NOMO-1 treated with dmso at 0.1 percent for 144 hours (cell line): ENCODE data around the gene MGAT5B.

Experiments used
- DNase-seq: peaks from one replicate; lab custom pipeline; 2025; ENCODE audit not compliant: unreplicated experiment; lab: John Stamatoyannopoulos, UW

Gene MGAT5B

GRCh38 chr17:76924345-76925342, 56.4 kb downstream of the MGAT5B start:
- no peak for DNase-seq

GRCh38 chr17:76925441-76925891, 57.3 kb downstream of the MGAT5B start:
- no peak for DNase-seq

GRCh38 chr17:76926237-76926866, 58.1 kb downstream of the MGAT5B start:
- no peak for DNase-seq

DNA sequence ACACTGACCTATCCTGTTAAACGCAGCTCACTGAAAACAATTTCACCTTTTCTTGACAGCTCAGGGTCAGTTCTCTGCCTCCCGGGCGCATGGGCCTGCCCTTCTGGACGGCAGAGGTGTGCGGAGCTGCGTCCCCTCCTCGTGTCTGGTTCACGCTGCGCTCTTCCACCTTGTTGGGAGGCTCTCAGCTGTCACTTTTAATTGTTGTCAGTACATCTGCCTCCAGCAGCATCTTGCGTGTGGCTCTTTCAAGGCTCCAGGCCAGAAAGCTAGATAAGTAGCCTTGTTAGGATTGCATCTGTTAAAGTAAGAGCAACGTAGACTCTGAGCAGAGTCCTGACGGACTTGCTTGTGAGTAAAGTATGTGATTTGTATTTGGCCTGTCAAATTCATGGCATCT, 59.4 kb downstream of the MGAT5B start:
- DNase-seq = no peak

- no peak for DNase-seq
Observed at GRCh38 chr17:76927982-76928381, 59.8 kb downstream of the MGAT5B start.

DNA sequence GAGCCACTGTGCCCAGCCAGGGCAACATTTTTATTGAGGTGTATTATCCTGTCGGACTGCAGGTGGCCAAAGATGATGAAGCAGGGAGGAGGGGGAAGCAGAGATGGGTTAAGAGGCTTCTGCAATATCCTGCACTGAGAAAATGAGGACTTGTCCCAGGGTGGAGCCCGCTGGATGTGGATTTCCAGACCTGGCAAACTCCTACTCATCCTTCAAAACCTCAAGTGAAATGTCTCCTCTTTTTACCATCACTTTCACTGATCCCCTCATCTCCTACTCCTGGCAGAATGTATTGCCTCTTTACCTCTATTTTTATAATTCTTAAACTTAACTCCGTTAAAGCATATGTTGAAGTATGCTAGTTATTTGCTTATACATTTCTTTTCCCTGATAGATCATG, 60.9 kb downstream of the MGAT5B start:
- no peak for DNase-seq

DNA sequence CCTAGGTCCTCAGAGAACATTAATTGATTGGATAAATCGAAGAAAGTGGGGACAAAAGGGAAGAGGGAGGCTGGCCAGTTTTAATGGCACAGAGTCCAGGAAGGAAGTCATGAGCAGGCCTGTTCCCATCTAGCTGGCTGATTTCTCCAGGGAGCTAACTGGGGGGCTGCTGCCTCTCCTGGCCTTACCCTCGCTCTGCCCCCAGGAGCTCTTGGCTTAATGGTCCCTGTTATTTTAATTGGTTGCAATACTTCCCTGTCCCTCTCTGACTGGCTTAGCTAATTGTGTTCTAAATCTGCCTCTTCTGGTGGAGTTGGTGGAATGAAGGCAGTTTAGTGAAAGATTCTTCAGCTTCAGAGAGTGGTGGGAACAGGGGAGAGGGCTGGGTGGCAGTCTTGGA, 61.4 kb downstream of the MGAT5B start:
- DNase-seq = no peak

- DNase-seq = no peak
Observed at GRCh38 chr17:76930107-76930506, 61.9 kb downstream of the MGAT5B start.

GRCh38 chr17:76932402-76933333, 64.5 kb downstream of the MGAT5B start:
- DNase-seq = no peak

- DNase-seq = no peak
Observed at GRCh38 chr17:76934561-76935320, 66.5 kb downstream of the MGAT5B start.

GRCh38 chr17:76935331-76935730, 67.1 kb downstream of the MGAT5B start:
- DNase-seq = no peak

- no peak for DNase-seq
Observed at GRCh38 chr17:76937238-76937637, 69.0 kb downstream of the MGAT5B start.

- no peak for DNase-seq
Observed at GRCh38 chr17:76938009-76938408, 69.8 kb downstream of the MGAT5B start.

DNA sequence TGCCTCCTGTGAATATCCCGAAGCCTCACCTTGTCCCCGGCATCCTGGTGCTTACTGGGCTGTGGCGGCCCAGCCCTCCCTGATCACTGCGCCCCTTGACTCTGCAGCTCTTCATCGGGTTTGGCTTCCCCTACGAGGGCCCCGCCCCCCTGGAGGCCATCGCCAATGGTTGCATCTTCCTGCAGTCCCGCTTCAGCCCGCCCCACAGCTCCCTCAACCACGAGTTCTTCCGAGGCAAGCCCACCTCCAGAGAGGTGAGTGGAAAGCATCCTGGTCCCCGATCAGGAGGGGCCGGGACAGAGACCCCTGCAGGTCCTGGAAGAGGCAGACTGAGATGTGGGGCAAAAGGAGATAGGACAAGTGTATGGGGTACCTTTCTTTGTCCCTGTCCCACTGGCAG, 72.1 kb downstream of the MGAT5B start:
- DNase-seq = no peak

DNA sequence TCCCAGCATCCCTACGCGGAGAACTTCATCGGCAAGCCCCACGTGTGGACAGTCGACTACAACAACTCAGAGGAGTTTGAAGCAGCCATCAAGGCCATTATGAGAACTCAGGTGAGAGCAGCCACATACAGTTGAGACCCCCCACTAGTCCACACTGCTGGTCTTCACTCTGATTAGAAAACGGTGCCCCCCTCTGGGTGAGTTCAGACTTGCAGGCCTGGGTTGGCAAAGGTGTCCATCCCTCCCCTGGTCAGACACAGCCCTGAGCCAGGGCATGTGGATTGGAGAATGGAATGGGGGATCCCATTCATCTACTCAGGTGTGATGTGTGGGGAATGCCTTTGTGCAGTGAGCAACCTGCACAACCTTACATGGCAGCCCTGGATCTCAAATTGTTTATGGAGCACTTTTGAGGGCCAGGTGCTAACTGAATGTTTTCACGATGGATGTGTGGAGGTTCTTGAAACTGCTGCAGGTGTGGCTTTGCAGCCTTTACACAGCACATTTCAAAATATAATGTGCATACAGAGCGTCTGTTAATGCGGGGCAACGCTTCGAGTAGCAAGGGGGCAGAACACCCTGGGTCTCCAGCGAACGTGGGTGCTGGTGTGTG, 72.6 kb downstream of the MGAT5B start:
- DNase-seq = no peak

DNA sequence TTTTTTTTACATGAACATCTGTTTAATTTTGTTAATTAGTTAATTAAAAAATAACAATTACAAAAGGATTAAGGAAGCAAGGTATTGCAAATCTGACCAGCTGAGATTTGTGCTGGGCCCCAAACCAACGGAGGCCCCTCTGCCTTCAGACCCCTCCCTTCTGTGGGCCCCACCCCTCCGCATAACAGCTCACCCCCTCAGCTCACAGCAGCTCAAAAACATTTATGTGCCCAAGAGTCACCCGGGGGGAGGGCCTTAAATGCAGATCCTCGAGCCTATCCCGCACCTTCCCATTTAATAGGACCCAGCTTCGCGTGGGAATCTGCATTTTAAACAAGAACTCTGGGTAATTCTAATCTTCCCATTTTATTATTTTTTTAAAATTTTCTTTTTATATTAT, 75.0 kb downstream of the MGAT5B start:
- DNase-seq = no peak

- DNase-seq = no peak
Observed at GRCh38 chr17:76943781-76944213, 75.6 kb downstream of the MGAT5B start.

DNA sequence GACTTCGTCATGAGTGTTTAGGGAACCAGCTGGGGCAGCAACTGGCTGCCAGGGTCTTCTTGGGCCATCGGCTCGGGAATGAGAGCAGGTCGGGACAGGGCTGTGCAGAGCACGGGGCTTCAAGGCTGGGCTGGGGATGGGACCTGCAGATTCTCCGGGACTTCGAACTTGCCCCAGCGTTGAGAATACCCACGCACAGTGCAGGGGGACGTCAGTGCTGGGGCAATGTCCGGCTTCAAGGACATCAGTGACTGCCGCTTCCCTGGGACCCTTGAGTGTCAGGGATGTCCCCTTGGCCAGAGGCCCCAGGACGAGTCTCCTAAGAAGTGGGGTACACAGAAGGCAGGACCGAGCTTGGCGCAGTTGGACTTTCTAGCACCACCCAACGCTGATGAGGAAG, 76.3 kb downstream of the MGAT5B start:
- DNase-seq = no peak

GRCh38 chr17:76946111-76946771, 78.0 kb downstream of the MGAT5B start:
- DNase-seq = no peak
